ENCODE results near the gene KRT36.

Gene KRT36

GRCh38 chr17:41519501-41520224, 30.0 kb upstream of the KRT36 start:
- DNase-seq (ENCODE audit: low spot score), result no peak
- Histone ChIP-seq H3K36me3 (replicated peaks in 1 of 2; ENCODE audit: control insufficient read depth in 2 of 2, insufficient read depth in 2 of 2, low read length in 2 of 2) (peaks cover 0 to 16% of the 10 kb centered on the region in 2 donors), H2BK12ac (ENCODE audit: low read length) (peak overlapping the region; percentile 48), H2BK15ac (ENCODE audit: low read length) (peak overlapping the region; percentile 41), H3K4ac (ENCODE audit: low read length) (no peak overlapping the region), H3K4me2 (ENCODE audit: insufficient read depth, low read length, poor library complexity, severe bottlenecking) (no peak overlapping the region), H3K79me1 (ENCODE audit: low read depth, low read length) (peaks cover 2% of the 10 kb centered on the region), H2AFZ (ENCODE audit: low read length) (no peak overlapping the region), H3K4me1 (ENCODE audit: control insufficient read depth in 2 of 2, insufficient read depth in 1 of 2, low read depth in 1 of 2, low read length in 2 of 2) (peaks cover 0 to 2% of the 10 kb centered on the region in 2 donors), H3K9me3 (replicated peaks in 1 of 2; ENCODE audit: control insufficient read depth in 2 of 2, insufficient read depth in 1 of 2, low read depth in 1 of 2, low read length in 2 of 2) (no peaks in the 10 kb centered on the region), H4K8ac (ENCODE audit: low read depth, low read length) (no peak overlapping the region), H2BK5ac (ENCODE audit: low read length) (peak overlapping the region; percentile 34), H3K23ac (ENCODE audit: low read depth, low read length, poor library complexity) (peak overlapping the region; percentile 70), H2AK5ac (ENCODE audit: low read depth, low read length) (peak overlapping the region; percentile 88), H3K9ac (ENCODE audit: low read depth, low read length, poor library complexity) (peak overlapping the region; percentile 10), H3K14ac (ENCODE audit: low read length) (no peak overlapping the region), H3K18ac (ENCODE audit: low read length) (peak overlapping the region; percentile 44), H4K91ac (ENCODE audit: low read depth, low read length, poor library complexity) (no peak overlapping the region), H3K27me3 (ENCODE audit: control insufficient read depth in 3 of 3, insufficient read depth in 3 of 3, low read depth in 1 of 3, low read length in 3 of 3) (peaks cover 0 to 8% (median 0%) of the 10 kb centered on the region in 3 experiments), H3K27ac (replicated peaks; ENCODE audit: low read length) (no peak overlapping the region), H3K4me3 (ENCODE audit: low read length in 2 of 2) (no peak overlapping the region), H2BK120ac (ENCODE audit: low read depth, low read length) (peak overlapping the region; percentile 4)
- WGBS, 2 donors (ENCODE audit: extremely low coverage in 2 of 2, insufficient read length in 2 of 2, insufficient replicate concordance in 1 of 2), result no CpG with 5 or more reads among the region's 11 CpGs

GRCh38 chr17:41518789-41519449, 29.2 kb upstream of the KRT36 start, which contains the start of gene KRT15:
TSS of gene KRT15 (minus strand) at chr17:41518890. CDS start at chr17:41518827, 63 bp downstream.
- Histone ChIP-seq H3K27ac (replicated peaks; ENCODE audit: low read length) (no peak within 1 kb of the TSS), H2BK5ac (ENCODE audit: low read length) (peak within 1 kb of the TSS; percentile 34), H3K23ac (ENCODE audit: low read depth, low read length, poor library complexity) (peak within 1 kb of the TSS; percentile 70), H3K79me1 (ENCODE audit: low read depth, low read length) (peaks cover 2% of the 10 kb centered on the region), H3K18ac (ENCODE audit: low read length) (peak within 1 kb of the TSS; percentile 44), H3K9ac (ENCODE audit: low read depth, low read length, poor library complexity) (peak within 1 kb of the TSS; percentile 10), H2BK15ac (ENCODE audit: low read length) (peak within 1 kb of the TSS; percentile 41), H2BK12ac (ENCODE audit: low read length) (peak within 1 kb of the TSS; percentile 48), H3K36me3 (replicated peaks in 1 of 2; ENCODE audit: control insufficient read depth in 2 of 2, insufficient read depth in 2 of 2, low read length in 2 of 2) (peaks cover 0 to 9% of the 10 kb centered on the region in 2 donors), H3K4me1 (ENCODE audit: control insufficient read depth in 2 of 2, insufficient read depth in 1 of 2, low read depth in 1 of 2, low read length in 2 of 2) (peaks cover 0 to 2% of the 10 kb centered on the region in 2 donors), H2AFZ (ENCODE audit: low read length) (no peak within 1 kb of the TSS), H3K9me3 (replicated peaks in 1 of 2; ENCODE audit: control insufficient read depth in 2 of 2, insufficient read depth in 1 of 2, low read depth in 1 of 2, low read length in 2 of 2) (no peaks in the 10 kb centered on the region), H3K4me3 (ENCODE audit: low read length in 2 of 2) (no peak within 1 kb of the TSS), H4K8ac (ENCODE audit: low read depth, low read length) (no peak within 1 kb of the TSS), H4K91ac (ENCODE audit: low read depth, low read length, poor library complexity) (no peak within 1 kb of the TSS), H2BK120ac (ENCODE audit: low read depth, low read length) (no peak within 1 kb of the TSS), H3K4me2 (ENCODE audit: insufficient read depth, low read length, poor library complexity, severe bottlenecking) (no peak within 1 kb of the TSS), H3K14ac (ENCODE audit: low read length) (no peak within 1 kb of the TSS), H3K27me3 (ENCODE audit: control insufficient read depth in 3 of 3, insufficient read depth in 3 of 3, low read depth in 1 of 3, low read length in 3 of 3) (peaks cover 0 to 4% (median 0%) of the 10 kb centered on the region in 3 experiments), H2AK5ac (ENCODE audit: low read depth, low read length) (peak within 1 kb of the TSS; percentile 88), H3K4ac (ENCODE audit: low read length) (no peak within 1 kb of the TSS)
- no CpG with 5 or more reads among the region's 8 CpGs for WGBS, 2 donors (ENCODE audit: extremely low coverage in 2 of 2, insufficient read length in 2 of 2, insufficient replicate concordance in 1 of 2)
- no peak for DNase-seq (ENCODE audit: low spot score)

DNA sequence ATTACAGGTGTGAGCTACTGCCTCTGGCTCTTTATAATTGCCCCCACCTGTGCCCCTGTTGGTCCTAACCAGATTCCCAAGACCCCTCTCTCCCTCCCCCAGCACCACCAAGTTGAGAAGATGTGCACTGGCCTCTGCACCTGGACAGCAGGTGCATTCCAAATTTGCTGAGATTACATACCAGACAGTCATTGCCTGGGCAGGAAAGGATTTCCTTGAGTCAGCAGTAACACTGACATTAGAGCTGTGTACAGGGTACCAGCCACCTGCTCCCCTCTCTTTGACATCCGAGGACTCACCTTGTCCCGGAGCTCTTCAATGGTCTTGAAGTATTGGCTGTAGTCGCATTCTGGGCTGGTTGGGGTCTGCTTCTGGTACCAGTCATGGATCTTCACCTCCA, 28.3 kb upstream of the KRT36 start:
- H3K27me3 ChIP-seq (ENCODE audit: control insufficient read depth in 3 of 3, insufficient read depth in 3 of 3, low read depth in 1 of 3, low read length in 3 of 3), result no peaks in the 10 kb centered on the region
- no peak for DNase-seq (ENCODE audit: low spot score)
- no CpG with 5 or more reads among the region's 3 CpGs for WGBS, 2 donors (ENCODE audit: extremely low coverage in 2 of 2, insufficient read length in 2 of 2, insufficient replicate concordance in 1 of 2)
- H2BK12ac ChIP-seq (ENCODE audit: low read length), result no peak overlapping the region
- no peak overlapping the region for H3K4ac ChIP-seq (ENCODE audit: low read length)
- no peak overlapping the region for H2BK120ac ChIP-seq (ENCODE audit: low read depth, low read length)
- H3K79me1 ChIP-seq (ENCODE audit: low read depth, low read length), result no peaks in the 10 kb centered on the region
- H2AFZ ChIP-seq (ENCODE audit: low read length), result no peak overlapping the region
- H2BK5ac ChIP-seq (ENCODE audit: low read length), result no peak overlapping the region
- H3K36me3 ChIP-seq (replicated peaks in 1 of 2; ENCODE audit: control insufficient read depth in 2 of 2, insufficient read depth in 2 of 2, low read length in 2 of 2), result peaks cover 0 to 2% of the 10 kb centered on the region in 2 donors
- peak overlapping the region; percentile 5 for H2BK15ac ChIP-seq (ENCODE audit: low read length)
- no peak overlapping the region for H3K4me3 ChIP-seq (ENCODE audit: low read length in 2 of 2)
- H2AK5ac ChIP-seq (ENCODE audit: low read depth, low read length), result no peak overlapping the region
- H3K9me3 ChIP-seq (replicated peaks in 1 of 2; ENCODE audit: control insufficient read depth in 2 of 2, insufficient read depth in 1 of 2, low read depth in 1 of 2, low read length in 2 of 2), result no peaks in the 10 kb centered on the region
- no peak overlapping the region for H3K9ac ChIP-seq (ENCODE audit: low read depth, low read length, poor library complexity)
- H3K4me1 ChIP-seq (ENCODE audit: control insufficient read depth in 2 of 2, insufficient read depth in 1 of 2, low read depth in 1 of 2, low read length in 2 of 2), result peaks cover 0 to 2% of the 10 kb centered on the region in 2 donors
- H4K91ac ChIP-seq (ENCODE audit: low read depth, low read length, poor library complexity), result no peak overlapping the region
- no peak overlapping the region for H3K23ac ChIP-seq (ENCODE audit: low read depth, low read length, poor library complexity)
- H3K4me2 ChIP-seq (ENCODE audit: insufficient read depth, low read length, poor library complexity, severe bottlenecking), result no peak overlapping the region
- H4K8ac ChIP-seq (ENCODE audit: low read depth, low read length), result no peak overlapping the region
- no peak overlapping the region for H3K14ac ChIP-seq (ENCODE audit: low read length)
- H3K18ac ChIP-seq (ENCODE audit: low read length), result no peak overlapping the region
- H3K27ac ChIP-seq (replicated peaks; ENCODE audit: low read length), result no peak overlapping the region

DNA sequence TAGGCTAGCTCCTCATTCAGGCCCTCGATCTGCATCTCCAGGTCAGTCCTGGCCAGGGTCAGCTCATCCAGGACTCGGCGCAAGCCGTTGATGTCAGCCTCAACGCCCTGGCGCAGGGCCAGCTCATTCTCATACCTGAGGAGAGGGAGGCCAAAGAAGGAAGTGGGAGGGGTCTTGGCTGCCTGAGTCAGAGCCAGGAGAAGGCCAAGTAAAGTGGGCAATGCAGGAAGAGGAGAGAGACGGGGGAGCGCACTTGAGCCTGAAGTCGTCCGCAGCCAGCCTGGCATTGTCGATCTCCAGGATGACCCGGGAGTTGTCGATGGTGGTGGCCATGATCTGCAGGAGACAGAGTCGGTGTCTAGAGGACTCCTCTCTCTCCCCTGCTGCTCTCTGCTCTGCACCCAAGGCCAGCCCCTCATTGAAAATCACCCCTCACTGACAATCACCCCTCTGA, 27.1 kb upstream of the KRT36 start:
- Histone ChIP-seq H3K14ac (ENCODE audit: low read length) (no peak overlapping the region), H3K27ac (replicated peaks; ENCODE audit: low read length) (no peak overlapping the region), H4K8ac (ENCODE audit: low read depth, low read length) (no peak overlapping the region), H3K18ac (ENCODE audit: low read length) (no peak overlapping the region), H2BK120ac (ENCODE audit: low read depth, low read length) (no peak overlapping the region), H3K9ac (ENCODE audit: low read depth, low read length, poor library complexity) (no peak overlapping the region), H3K4me1 (ENCODE audit: control insufficient read depth in 2 of 2, insufficient read depth in 1 of 2, low read depth in 1 of 2, low read length in 2 of 2) (peaks cover 0 to 2% of the 10 kb centered on the region in 2 donors), H3K79me1 (ENCODE audit: low read depth, low read length) (no peaks in the 10 kb centered on the region), H3K9me3 (replicated peaks in 1 of 2; ENCODE audit: control insufficient read depth in 2 of 2, insufficient read depth in 1 of 2, low read depth in 1 of 2, low read length in 2 of 2) (no peaks in the 10 kb centered on the region), H3K4ac (ENCODE audit: low read length) (no peak overlapping the region), H2AK5ac (ENCODE audit: low read depth, low read length) (peak overlapping the region; percentile 49), H3K4me3 (ENCODE audit: low read length in 2 of 2) (no peak overlapping the region), H4K91ac (ENCODE audit: low read depth, low read length, poor library complexity) (no peak overlapping the region), H3K23ac (ENCODE audit: low read depth, low read length, poor library complexity) (no peak overlapping the region), H2BK5ac (ENCODE audit: low read length) (no peak overlapping the region), H2AFZ (ENCODE audit: low read length) (no peak overlapping the region), H3K4me2 (ENCODE audit: insufficient read depth, low read length, poor library complexity, severe bottlenecking) (no peak overlapping the region), H2BK12ac (ENCODE audit: low read length) (no peak overlapping the region), H2BK15ac (ENCODE audit: low read length) (no peak overlapping the region), H3K36me3 (replicated peaks in 1 of 2; ENCODE audit: control insufficient read depth in 2 of 2, insufficient read depth in 2 of 2, low read length in 2 of 2) (no peaks in the 10 kb centered on the region), H3K27me3 (ENCODE audit: control insufficient read depth in 3 of 3, insufficient read depth in 3 of 3, low read depth in 1 of 3, low read length in 3 of 3) (no peaks in the 10 kb centered on the region)
- no peak for DNase-seq (ENCODE audit: low spot score)
- no CpG with 5 or more reads among the region's 14 CpGs for WGBS, 2 donors (ENCODE audit: extremely low coverage in 2 of 2, insufficient read length in 2 of 2, insufficient replicate concordance in 1 of 2)

Measured in neuronal stem cell (in vitro differentiated cells).